LNCAP (cell line): ENCODE results near the gene MAP3K2.

Source experiments
- CTCF ChIP-seq: fragments of 450-650 bp; IDR thresholded peaks from 2 replicates; pipeline ENCODE4 v1.5.1; 2017; ENCODE audit warnings: mild to moderate bottlenecking

Gene MAP3K2

GRCh38 chr2:127423478-127423843 is 35.7 kb upstream of the MAP3K2 start:
- no peak for TF ChIP-seq CTCF

GRCh38 chr2:127422559-127423477 is 35.0 kb upstream of the MAP3K2 start:
- TF ChIP-seq CTCF: no peak

GRCh38 chr2:127421871-127422558 is 34.2 kb upstream of the MAP3K2 start:
- no peak for TF ChIP-seq CTCF

- no peak for TF ChIP-seq CTCF
Measured at GRCh38 chr2:127421116-127421800, 33.5 kb upstream of the MAP3K2 start.

GRCh38 chr2:127420039-127420864 is 32.5 kb upstream of the MAP3K2 start:
- no peak for TF ChIP-seq CTCF

GRCh38 chr2:127419448-127420038 is 31.8 kb upstream of the MAP3K2 start:
- TF ChIP-seq CTCF: no peak

GRCh38 chr2:127419112-127419430 is 31.3 kb upstream of the MAP3K2 start:
- no peak for TF ChIP-seq CTCF
